Tibial artery (tissue), 4 donors: Measurements from ENCODE around the gene ABCA4.

Source experiments
- DNase-seq, 2 donors: peaks; one replicate each; pipeline ENCODE4 v3.0.0-alpha.2; 2019
- H3K27ac ChIP-seq, 2 donors: fragments of 200-600 bp; sonication (generic) in 1 of 2; 1 replicate in 1 of 2; 2 replicates in 1 of 2; pipeline ENCODE4 v1.5.1; 2018 to 2019; ENCODE audit warnings: mild to moderate bottlenecking in 1 of 2
- H3K27me3 ChIP-seq, 2 donors: fragments of 200-600 bp; sonication (generic) in 1 of 2; one replicate each; pipeline versions ENCODE4 v1.5.1 to v1.6.0; 2016 to 2019
- H3K36me3 ChIP-seq, 3 donors: fragments of 200-600 bp; sonication (generic) in 2 of 3; one replicate each; pipeline ENCODE4 v1.5.1; 2016 to 2019; ENCODE audit warnings: mild to moderate bottlenecking in 2 of 3
- H3K4me1 ChIP-seq, 4 donors: fragments of 200-600 bp; sonication (generic) in 2 of 4; 1 replicate in 3 of 4; 2 replicates in 1 of 4; pipeline ENCODE4 v1.5.1; 2016 to 2019
- H3K4me3 ChIP-seq, 2 donors: fragments of 200-600 bp; sonication (generic) in 1 of 2; 1 replicate in 1 of 2; 2 replicates in 1 of 2; pipeline ENCODE4 v1.5.1; 2018 to 2019; ENCODE audit warnings: mild to moderate bottlenecking in 2 of 2
- H3K9me3 ChIP-seq, 3 donors: fragments of 200-600 bp; sonication (generic) in 1 of 3; one replicate each; pipeline ENCODE4 v1.5.1; 2016 to 2019
- intact Hi-C: fragments of 100-400 bp; cut with DNase I; formaldehyde crosslinking; loops from one replicate; pipeline ENCODE4 v1.15.0; 2023; ENCODE audit warnings: low total_unique reads
- TF ChIP-seq, protein P1 (sequence below), 2 experiments: fragments of 200-600 bp in 1 of 2; fragments of 450-650 bp in 1 of 2; IDR thresholded peaks; one replicate each; pipeline ENCODE4 v1.5.1; 2017 to 2019; ENCODE audit warnings: antibody characterized with exemption in 2 of 2, mild to moderate bottlenecking in 1 of 2, moderate library complexity in 1 of 2

ABCA4 gene

DNA sequence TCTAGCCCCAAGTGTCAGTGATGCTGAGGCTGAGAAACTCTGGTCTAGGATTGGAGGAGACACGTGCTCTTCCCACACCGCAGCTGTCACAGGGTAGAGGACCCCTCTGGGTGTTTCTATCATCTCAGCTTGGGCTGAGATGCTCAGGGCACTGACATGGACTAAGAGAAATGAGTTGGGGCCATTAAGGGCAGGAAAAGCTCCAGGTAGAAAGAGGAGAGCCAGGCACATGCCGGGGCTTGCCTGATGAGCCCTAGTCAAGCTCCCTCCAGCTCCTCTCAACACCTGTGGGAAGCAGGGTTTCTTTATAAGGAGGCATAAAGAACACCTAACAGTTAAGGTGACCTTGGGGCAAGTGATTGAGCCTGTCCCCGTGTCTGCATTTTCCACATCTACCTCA, 17.3 kb downstream of the ABCA4 start:
- no peaks in the 10 kb centered on the region for H3K9me3 ChIP-seq
- H3K4me3 ChIP-seq = no peak overlapping the region
- intact Hi-C loops = no loop called here
- no peak for DNase-seq
- H3K36me3 ChIP-seq = no peaks in the 10 kb centered on the region
- TF ChIP-seq, protein P1, sequence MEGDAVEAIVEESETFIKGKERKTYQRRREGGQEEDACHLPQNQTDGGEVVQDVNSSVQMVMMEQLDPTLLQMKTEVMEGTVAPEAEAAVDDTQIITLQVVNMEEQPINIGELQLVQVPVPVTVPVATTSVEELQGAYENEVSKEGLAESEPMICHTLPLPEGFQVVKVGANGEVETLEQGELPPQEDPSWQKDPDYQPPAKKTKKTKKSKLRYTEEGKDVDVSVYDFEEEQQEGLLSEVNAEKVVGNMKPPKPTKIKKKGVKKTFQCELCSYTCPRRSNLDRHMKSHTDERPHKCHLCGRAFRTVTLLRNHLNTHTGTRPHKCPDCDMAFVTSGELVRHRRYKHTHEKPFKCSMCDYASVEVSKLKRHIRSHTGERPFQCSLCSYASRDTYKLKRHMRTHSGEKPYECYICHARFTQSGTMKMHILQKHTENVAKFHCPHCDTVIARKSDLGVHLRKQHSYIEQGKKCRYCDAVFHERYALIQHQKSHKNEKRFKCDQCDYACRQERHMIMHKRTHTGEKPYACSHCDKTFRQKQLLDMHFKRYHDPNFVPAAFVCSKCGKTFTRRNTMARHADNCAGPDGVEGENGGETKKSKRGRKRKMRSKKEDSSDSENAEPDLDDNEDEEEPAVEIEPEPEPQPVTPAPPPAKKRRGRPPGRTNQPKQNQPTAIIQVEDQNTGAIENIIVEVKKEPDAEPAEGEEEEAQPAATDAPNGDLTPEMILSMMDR (IDR thresholded peaks at IDR 0.05) = no peak
- H3K27me3 ChIP-seq = no peaks in the 10 kb centered on the region
- no peak overlapping the region for H3K27ac ChIP-seq
- H3K4me1 ChIP-seq = peaks cover 0 to 18% (median 0%) of the 10 kb centered on the region in 4 donors

DNA sequence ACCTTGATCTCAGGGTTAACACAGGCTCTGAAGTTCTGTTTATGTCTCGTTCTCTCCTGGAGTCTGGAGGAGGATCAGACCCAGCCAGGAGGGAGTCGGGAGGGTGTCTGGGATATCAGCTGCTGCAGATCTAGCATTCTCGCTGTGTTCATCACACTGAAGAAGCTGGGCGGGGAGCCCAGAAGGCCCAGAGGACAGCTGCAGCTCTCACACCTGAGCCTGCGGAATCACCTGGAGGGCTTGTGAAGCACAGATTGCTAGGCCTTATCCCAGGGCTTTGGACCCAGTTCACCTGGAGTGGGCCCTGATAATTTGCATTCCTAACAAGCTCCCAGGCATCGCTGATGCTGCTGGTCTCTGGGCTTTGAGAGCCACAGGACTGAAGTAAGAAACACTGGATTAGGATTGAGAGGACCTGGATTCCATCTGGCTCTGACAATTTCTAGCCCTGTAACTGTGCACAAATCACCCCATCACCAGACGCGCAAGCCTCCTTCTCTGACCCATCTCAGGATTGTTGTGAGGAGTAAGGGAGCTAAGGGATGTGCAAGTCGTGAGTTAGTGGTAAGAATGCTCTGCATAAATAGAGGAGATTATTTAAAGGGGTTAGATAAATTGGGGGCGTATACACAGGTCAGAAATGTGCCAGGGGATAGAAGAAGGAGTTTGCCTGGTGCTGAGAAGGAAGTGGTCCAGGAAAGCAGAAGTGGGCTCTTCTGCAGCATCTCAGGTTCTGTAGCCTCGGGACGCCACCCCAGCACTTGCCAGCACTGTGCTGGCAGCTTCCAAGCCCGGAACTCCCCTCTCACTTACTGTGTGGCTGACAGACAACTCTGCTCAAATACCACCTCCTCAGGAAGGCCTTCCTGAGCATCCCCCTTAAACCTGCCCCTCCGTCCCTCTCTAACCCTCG, 19.1 kb downstream of the ABCA4 start:
- no peak overlapping the region for H3K27ac ChIP-seq
- H3K9me3 ChIP-seq = no peaks in the 10 kb centered on the region
- TF ChIP-seq, protein P1 (IDR thresholded peaks at IDR 0.05) = no peak
- no peak for DNase-seq
- H3K27me3 ChIP-seq = no peaks in the 10 kb centered on the region
- intact Hi-C loops = no loop called here
- H3K4me3 ChIP-seq = no peak overlapping the region
- peaks cover 0 to 19% (median 3%) of the 10 kb centered on the region in 4 donors for H3K4me1 ChIP-seq
- no peaks in the 10 kb centered on the region for H3K36me3 ChIP-seq

DNA sequence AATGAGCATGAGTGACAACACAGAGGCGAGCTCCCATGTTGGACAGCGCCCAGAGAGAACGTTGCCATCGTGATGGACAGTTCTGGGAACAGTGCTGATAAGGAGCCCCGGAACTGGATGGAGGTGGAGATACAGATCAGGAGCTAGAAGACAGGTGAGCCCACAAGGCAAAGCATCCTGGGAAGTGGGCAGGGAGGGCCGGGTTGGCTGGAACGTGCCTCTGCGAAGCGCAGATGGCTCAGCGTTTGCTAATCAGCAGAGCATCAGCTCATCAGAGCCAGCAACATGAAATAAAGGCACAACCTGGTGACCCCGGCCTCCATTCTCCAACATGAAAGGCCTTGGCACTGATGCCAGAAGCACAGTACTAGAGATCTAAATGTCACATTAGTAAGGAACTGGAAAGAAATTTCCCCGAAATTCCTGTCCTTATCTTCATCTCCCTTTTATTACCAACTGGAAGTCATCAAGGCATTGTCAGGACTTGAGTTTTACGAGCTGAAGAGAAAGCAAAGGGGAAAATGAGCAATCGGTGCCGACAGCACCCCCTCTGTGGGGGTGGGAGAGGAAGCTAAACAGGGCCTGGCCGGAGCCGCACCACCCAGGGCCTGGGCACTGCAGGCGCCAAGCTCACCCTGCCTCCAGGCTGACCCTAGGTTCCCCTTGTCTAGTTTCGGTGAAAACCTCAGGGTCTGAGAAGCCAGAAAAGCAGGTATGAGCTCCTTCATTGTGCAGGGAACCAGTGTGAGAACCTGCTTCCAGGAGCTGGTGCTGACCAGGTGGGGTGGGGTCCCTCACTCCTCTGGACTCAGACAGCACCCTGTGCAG, 19.9 kb downstream of the ABCA4 start:
- TF ChIP-seq, protein P1 (IDR thresholded peaks at IDR 0.05) = no peak
- DNase-seq = no peak
- Histone ChIP-seq H3K36me3 (no peaks in the 10 kb centered on the region), H3K4me1 (peaks cover 4 to 28% (median 10%) of the 10 kb centered on the region in 4 donors), H3K27me3 (no peaks in the 10 kb centered on the region), H3K27ac (no peak overlapping the region), H3K9me3 (no peaks in the 10 kb centered on the region), H3K4me3 (no peak overlapping the region)
- intact Hi-C loops = no loop called here

DNA sequence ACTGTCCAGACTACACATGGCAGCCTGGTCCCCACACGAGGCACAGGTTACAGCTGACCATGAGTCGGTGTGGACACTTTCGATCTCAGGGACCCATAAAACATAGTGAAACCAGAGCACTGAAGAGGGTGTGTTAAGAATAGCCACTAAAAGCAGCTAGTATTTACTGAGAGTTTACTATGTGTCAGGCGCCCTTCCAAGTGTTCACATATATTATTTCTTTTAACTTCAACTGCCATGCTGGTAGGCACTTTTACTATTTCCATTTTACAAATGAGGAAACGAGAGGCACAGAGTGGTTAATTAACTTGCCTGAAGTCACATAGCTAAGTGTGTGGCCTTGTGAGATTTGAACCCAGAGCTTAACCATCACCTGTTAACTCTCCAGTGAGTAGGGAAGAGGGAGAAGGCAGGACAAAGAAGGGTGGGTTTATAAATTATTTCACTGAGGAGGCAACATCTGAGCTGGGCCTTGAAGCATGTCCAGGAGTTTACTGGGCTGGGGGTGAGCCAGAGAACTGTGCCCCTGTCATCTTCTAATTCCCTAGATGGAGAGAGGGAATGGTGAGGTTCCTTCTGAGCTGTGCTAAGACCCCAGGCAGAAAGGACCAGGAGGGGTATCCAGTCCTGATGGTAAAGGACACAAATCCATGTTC, 20.7 kb downstream of the ABCA4 start:
- Histone ChIP-seq H3K4me3 (no peak overlapping the region), H3K27me3 (no peaks in the 10 kb centered on the region), H3K36me3 (no peaks in the 10 kb centered on the region), H3K4me1 (peaks cover 4 to 27% (median 17%) of the 10 kb centered on the region in 4 donors), H3K9me3 (no peaks in the 10 kb centered on the region), H3K27ac (no peak overlapping the region)
- DNase-seq = no peak
- intact Hi-C loops = no loop called here
- TF ChIP-seq, protein P1 (IDR thresholded peaks at IDR 0.05) = no peak

DNA sequence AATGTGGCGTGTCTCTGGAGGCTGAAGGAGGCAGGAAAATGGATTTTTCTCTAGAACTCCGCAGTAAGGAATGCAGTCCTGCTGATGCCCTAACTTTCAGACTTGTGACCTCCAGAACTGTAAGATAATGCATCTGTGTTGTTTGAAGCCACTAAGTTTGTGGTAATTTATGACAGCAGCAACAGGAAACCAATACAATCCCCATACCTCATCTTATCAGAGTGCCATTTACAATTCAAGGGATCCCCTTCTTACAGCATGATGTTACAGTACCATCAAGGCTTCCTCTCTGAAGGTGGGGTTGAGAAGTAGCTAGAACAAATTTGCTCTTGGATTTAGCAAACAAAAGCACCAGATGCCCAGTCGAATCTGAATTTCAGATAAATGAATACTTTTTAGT, 21.6 kb downstream of the ABCA4 start:
- Histone ChIP-seq H3K27ac (no peak overlapping the region), H3K36me3 (no peaks in the 10 kb centered on the region), H3K27me3 (no peaks in the 10 kb centered on the region), H3K9me3 (no peaks in the 10 kb centered on the region), H3K4me1 (peaks cover 4 to 35% (median 27%) of the 10 kb centered on the region in 4 donors), H3K4me3 (no peak overlapping the region)
- DNase-seq = no peak
- intact Hi-C loops = no loop called here
- TF ChIP-seq, protein P1 (IDR thresholded peaks at IDR 0.05) = no peak
